GM10248 (cell line): ENCODE measurements around the gene CHIC2.

Source experiments
- CTCF ChIA-PET: fragments of 300-600 bp; sonication (Branson Sonifier 250); formaldehyde crosslinking; extraction: SDS; loops from one replicate; lab custom pipeline; 2021; ENCODE audit warnings: antibody characterized with exemption; lab: Yijun Ruan, JAX
- POLR2A ChIA-PET: fragments of 350-650 bp; sonication (Branson Sonifier 250); formaldehyde crosslinking; extraction: SDS; loops from one replicate; lab custom pipeline; 2020; ENCODE audit warnings: antibody characterized with exemption; lab: Yijun Ruan, JAX
- DNase-seq: peaks from one replicate; pipeline ENCODE4 v3.0.0; 2012; ENCODE audit errors: extremely low spot score
- TF ChIP-seq, protein P1 (sequence below): IDR thresholded peaks from 2 replicates; pipeline ENCODE4 v1.5.1; 2012; ENCODE audit warnings: mild to moderate bottlenecking, low read depth; ENCODE audit errors: extremely low read depth, missing control alignments, control extremely low read depth

The CHIC2 gene

DNA sequence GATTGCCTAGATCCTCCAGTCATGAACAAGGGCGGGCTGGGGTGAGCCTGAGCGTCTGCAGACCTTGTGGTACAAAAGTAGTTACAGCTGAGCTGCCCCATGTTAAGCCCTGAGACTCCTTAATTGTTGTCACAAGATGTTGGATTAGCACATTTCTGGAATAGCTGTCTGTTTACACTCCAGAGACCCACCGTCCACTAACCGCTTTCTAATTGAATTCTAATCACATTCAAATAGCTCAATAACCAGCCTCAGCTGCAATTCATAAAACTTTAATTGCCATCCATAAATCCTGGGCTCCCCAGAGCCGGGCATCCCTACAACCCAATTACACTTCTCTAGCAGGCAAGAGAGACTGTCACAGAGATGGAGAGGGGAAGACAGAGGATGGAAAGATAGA lies 34.0 kb upstream of the CHIC2 start:
- TF ChIP-seq, protein P1, sequence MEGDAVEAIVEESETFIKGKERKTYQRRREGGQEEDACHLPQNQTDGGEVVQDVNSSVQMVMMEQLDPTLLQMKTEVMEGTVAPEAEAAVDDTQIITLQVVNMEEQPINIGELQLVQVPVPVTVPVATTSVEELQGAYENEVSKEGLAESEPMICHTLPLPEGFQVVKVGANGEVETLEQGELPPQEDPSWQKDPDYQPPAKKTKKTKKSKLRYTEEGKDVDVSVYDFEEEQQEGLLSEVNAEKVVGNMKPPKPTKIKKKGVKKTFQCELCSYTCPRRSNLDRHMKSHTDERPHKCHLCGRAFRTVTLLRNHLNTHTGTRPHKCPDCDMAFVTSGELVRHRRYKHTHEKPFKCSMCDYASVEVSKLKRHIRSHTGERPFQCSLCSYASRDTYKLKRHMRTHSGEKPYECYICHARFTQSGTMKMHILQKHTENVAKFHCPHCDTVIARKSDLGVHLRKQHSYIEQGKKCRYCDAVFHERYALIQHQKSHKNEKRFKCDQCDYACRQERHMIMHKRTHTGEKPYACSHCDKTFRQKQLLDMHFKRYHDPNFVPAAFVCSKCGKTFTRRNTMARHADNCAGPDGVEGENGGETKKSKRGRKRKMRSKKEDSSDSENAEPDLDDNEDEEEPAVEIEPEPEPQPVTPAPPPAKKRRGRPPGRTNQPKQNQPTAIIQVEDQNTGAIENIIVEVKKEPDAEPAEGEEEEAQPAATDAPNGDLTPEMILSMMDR = no peak
- ChIA-PET CTCF (interaction anchor here (1.2 kb wide), 1 partner anchor 135 kb away, joined by 4 read pairs; no protein-coding TSS in a partner anchor), POLR2A (no interaction called here)
- DNase-seq = no peak

DNA sequence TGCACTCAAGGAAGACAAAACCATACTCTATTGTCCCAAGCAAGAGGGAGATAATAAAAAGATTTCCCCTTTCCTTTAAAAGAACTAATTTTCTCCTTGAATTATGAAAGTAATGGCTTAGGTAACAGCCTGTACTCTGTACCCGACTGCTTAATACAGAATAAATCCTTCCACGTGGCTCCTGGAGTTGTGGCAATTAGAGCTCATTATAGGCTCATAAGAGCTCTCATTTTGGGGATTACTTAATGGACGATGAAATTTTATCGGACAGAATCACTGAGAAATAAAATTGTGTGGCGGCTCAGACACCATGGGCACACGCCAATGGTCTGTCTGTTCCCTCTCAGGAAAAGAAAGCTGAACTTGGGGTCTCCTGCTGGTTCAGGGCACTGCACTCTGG lies 32.7 kb upstream of the CHIC2 start:
- DNase-seq = no peak
- TF ChIP-seq, protein P1 = no peak
- ChIA-PET POLR2A (no interaction called here), CTCF (interaction anchor here (1.1 to 1.7 kb wide), 2 partner anchors 10 to 137 kb away, joined by 3 to 5 read pairs; no protein-coding TSS in a partner anchor)

DNA sequence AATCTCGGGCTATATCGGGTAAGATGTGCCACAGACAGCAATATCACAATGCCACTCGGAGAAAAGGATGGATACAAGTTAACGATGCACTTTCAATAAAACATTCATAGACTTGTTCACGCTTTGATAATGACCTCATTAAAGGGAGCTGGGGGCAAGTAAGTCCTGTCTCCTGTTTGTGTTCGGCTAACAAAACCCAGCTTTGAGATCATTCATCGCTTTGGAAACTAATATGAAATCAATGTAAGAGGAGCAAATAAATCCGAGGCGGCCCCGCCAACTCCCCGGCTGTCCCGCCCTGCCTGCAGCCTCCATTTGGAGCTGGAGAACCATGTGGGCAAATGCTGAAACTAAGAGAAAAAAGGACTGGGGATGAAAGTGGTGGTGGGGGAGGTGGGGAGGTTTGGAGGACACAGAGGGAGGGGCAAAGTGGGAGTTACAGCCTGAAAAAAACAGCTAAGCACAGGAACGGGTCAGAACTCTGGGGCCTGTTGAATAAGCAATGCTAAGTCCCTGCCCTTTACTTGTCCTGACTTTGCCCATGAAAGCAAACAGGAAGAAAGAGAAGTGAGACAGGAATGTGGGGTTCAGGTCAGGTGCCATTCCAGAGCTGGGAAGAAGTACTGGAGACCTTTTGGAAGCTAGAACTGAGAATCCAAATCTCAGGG lies 32.0 kb upstream of the CHIC2 start:
- TF ChIP-seq, protein P1 = no peak
- no peak for DNase-seq
- POLR2A ChIA-PET = no interaction called here
- CTCF ChIA-PET = interaction anchor here (1.1 to 1.7 kb wide), 2 partner anchors 11 to 138 kb away, joined by 3 to 5 read pairs; no protein-coding TSS in a partner anchor

DNA sequence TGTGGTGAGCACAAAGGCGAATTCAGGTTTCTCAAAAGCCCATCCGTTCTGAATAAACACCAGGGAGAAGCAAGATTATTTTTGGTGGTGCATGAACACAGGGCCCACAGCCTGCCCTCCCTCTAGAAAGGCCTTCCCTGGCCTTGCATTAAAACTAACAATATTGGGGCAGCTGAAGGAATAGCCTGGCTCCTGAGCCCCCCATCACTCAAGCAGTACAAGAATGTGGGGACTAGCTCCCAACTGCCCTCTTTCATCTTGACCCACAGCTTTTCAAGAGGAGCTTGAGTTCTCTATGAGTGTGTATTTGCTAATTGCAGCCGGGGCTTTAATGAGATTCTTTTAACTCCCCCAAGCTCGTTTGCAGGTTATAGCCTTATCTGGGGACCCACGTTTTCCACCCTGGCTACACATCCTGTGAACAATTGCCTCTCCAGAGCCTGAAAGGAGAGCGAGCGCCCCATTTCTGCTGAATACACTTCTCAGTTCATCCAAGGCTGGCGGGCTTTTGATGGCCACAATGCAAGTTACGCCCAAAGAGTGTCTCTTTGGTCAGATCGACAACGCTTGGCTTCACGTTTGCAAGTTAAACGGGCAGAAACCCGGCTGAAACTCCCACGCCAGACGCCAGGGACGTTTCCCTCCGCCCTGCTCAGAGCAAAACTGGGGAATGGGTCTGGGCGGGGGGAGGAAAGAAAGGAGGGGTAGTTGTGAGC lies 30.9 kb upstream of the CHIC2 start:
- ChIA-PET CTCF (no interaction called here), POLR2A (no interaction called here)
- no peak for DNase-seq
- TF ChIP-seq, protein P1 = no peak

DNA sequence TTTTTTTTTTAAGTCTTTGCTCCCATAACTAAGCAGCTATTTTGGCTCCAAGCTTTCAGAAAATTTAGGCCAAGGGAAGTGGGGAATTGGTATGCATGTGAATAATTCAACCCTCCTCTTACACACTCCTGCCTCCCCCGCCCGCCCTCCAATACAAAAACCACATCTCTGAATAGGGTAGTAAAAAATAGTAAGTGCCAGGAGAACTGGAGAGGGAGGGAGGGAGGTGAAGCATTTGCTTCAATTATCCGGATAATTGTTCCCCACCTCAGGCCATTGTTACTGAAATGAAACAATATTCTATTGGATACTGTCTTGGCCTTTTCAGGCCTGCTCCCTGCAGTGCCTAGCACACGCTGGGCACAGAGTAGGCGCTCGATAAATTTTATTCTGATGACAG lies 30.0 kb upstream of the CHIC2 start:
- ChIA-PET POLR2A (no interaction called here), CTCF (interaction anchor here (1.4 to 1.9 kb wide), 2 partner anchors 139 to 186 kb away, joined by 4 read pairs; no protein-coding TSS in a partner anchor)
- no peak for DNase-seq
- TF ChIP-seq, protein P1 = no peak

DNA sequence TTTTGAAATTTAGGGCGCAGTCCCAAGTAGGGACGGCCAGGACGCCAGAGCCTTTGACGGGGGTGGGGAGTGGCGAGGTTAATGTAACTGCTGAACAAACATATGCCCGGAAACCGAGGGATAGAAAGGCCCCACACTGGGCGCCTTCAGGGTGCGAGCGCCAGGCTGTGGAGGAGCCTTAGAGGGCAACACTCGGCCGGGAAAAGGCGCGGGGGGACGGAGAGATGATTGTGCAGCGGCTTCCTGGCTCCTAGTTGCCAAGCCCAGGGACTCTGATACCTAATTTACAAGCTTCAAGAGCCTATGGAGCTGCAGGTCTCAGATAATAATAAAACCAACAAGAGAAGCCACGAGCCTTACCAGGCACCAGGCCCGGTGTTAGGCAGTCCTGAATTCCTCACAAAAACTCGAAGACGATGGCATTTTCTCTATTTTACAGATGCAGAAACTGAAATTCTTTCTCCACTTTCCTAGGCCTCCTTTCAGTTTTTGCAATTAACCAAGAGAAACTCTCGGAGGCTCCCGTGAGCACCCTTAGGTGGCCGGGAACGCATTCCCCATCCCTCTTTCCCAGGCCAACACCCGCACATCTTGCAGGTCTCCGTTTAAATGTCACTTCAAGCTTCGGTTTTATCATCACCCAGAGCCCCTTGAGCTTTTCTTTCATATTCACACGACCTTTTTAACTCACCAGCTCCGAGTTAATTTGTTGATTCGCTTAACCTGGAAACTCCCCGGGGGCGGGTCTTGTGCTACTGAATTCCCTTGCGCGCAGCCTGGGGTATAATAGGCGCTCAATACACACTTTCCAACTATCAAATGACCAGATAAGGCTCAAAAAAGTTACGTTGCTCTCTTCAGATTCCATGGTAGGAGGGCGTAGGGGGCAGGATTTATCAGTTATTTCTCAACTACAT lies 29.2 kb upstream of the CHIC2 start:
- peak; percentile 37 for DNase-seq
- CTCF ChIA-PET = interaction anchor here (0.9 to 1.9 kb wide), 3 partner anchors 140 to 186 kb away, joined by 3 to 4 read pairs (median 4); no protein-coding TSS in a partner anchor
- TF ChIP-seq, protein P1 = no peak
- POLR2A ChIA-PET = no interaction called here
